Stimulated activated CD8-positive, alpha-beta memory T cell treated with anti-CD3 and anti-CD28 coated beads, Interleukin-7, amount 100 ng/mL, for 24 hours (primary cell): ENCODE results near the gene UBQLNL.

Source experiments
- DNase-seq: peaks from one replicate; pipeline ENCODE4 v3.0.0-alpha.2; 2020; ENCODE audit warnings: low read depth

The UBQLNL gene

GRCh38 chr11:5507177-5507932 is 9.1 kb downstream of the UBQLNL start:
- no peak for DNase-seq

GRCh38 chr11:5505363-5506048 is 11.0 kb downstream of the UBQLNL start:
- no peak for DNase-seq

- no peak for DNase-seq
Observed at GRCh38 chr11:5504403-5504921, 12.0 kb downstream of the UBQLNL start.

- DNase-seq: no peak
Observed at GRCh38 chr11:5500393-5500801, 16.1 kb downstream of the UBQLNL start.

GRCh38 chr11:5499671-5500070 is 16.8 kb downstream of the UBQLNL start:
- DNase-seq: no peak

- DNase-seq: no peak
Observed at GRCh38 chr11:5489576-5490357, 26.7 kb downstream of the UBQLNL start.

GRCh38 chr11:5488798-5489399 is 27.6 kb downstream of the UBQLNL start:
- DNase-seq: no peak

DNA sequence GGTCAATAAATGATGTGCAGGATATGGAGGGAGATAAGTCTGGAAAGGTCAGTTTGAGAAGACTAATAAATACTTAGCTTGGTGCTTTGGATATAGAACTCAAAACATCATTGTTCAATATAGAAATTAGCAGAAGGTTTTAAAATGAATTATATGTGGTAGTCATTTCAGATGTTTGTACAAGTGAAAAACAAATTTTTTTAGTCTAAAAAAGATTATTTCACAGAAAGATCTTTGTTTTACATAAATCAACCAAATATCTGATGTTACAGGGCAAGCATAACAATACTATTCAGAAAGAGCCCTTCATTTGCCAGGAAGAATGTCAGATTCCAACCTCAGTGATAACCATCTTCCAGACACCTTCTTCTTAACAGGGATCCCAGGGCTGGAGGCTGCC is 28.1 kb downstream of the UBQLNL start, which contains the start of gene OR52D1:
OR52D1 (plus strand) TSS at position 301 of the 400 bp plus-strand sequence; CDS start at position 323, 22 bp downstream.
- no peak for DNase-seq

GRCh38 chr11:5486421-5486820 is 30.1 kb downstream of the UBQLNL start:
- DNase-seq: no peak

GRCh38 chr11:5486003-5486402 is 30.5 kb downstream of the UBQLNL start:
- DNase-seq: no peak

- no peak for DNase-seq
Observed at GRCh38 chr11:5476186-5476819, 40.2 kb downstream of the UBQLNL start.

DNA sequence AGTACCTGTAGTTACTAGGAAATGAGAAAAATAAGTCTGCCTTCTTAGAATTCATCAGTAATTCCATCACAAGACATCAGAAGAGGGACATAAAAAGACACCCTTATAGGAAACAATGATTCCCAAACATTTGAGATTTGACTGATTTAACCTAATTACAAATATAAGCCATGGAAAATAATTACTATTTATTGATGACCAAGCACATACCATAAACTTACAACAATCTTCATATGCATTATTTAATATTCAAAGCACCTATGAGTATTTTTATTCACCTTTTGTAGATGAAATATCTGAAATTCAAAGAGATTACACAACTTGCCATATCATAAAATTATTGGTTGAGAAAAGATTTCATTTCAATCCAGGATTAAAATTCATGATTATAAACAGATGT is 42.6 kb downstream of the UBQLNL start:
- DNase-seq: no peak

DNA sequence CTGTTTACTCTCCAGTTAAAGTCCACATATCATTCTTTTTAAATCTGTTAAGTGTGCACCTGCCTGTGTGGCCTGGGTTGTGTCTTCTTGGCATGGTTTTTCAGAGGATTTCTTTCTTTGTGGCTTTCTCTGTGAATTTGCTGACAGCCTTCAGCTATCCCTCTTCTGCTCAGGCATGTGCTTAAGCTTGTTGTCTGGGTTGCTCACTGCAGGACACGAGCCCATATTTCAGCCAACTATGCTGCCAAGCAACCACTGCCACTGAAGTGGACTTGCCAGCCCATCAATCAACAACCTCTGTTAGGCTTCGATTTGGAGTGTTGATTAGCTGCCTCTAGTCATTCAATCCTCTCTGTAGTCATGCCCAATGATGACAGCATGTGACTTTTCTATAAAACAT is 49.0 kb downstream of the UBQLNL start:
- no peak for DNase-seq
